ENCODE data around the gene SV2C. TPM values are rescaled to one million over a fixed set of nuclear protein-coding genes. Genes with fewer than 3 reads are reported as not detected.

The SV2C gene
- total RNA-seq, 2 donors from 2014 or later = 0.04 to 0.15 TPM

- Histone ChIP-seq H3K9me3 (no peaks in the 10 kb centered on the region), H3K27me3 (no peaks in the 10 kb centered on the region), H3K36me3 (no peaks in the 10 kb centered on the region), H3K4me1 (no peaks in the 10 kb centered on the region), H3K27ac (no peak overlapping the region), H3K4me3 (no peak overlapping the region)
- DNase-seq (ENCODE audit: low spot score) = no peak
- TF ChIP-seq CTCF (IDR thresholded peaks at IDR 0.05) = no peak
Observed at GRCh38 chr5:76269259-76269931, 186.2 kb downstream of the SV2C start.

DNA sequence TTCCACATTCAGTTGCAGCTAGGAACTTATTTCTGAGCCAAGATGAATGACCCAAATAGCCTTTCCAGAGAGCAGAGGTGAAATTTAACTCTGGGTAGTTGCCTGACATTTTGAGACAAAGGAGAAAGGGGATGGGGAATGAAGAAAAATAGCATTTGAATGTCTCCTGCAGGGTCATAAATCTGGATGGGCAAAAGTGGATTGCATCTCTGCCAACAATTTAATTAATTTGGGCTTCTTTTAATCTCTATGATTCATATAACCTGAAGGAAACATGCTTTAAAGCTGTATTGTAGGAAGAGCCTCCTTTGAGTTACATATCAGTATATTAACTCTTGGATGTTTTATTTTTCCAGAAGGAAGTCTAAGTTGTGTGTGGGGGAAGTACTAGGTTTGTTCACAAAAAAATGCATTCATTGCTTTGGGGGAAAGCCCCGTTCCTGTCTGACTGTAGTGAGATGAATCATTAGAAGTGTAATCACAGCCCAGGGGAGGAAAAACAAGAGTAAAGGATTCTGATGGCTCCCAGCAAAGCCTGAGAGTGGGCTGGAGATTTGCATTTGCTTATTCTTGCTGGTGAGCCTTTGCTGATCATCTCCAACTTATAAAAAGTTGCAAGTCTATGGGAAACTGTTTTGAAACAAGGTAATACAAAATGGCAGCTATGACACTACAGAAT, 186.9 kb downstream of the SV2C start:
- no peak for DNase-seq (ENCODE audit: low spot score)
- Histone ChIP-seq H3K27ac (no peak overlapping the region), H3K27me3 (no peaks in the 10 kb centered on the region), H3K4me1 (no peaks in the 10 kb centered on the region), H3K36me3 (no peaks in the 10 kb centered on the region), H3K9me3 (no peaks in the 10 kb centered on the region), H3K4me3 (no peak overlapping the region)
- no peak for TF ChIP-seq CTCF (IDR thresholded peaks at IDR 0.05)

DNA sequence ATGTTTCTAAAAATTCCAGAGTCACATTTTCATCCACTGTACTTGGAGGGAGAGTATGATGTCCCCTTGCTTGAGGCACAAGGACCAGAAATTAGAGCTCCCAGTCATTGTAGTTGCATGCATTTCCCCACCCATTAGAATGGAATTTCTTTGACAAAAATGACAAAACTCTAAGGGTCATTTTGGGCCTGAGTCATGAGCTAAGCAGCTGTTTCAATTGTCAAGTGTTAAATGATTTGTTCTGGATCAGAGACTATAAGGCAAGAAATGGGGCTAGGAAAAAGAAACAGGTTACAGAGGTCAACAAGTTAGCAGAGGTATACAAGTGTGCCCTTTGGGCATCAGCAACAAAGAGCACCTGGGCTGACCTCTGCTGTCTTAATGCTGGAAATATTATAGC, 188.7 kb downstream of the SV2C start:
- no peak overlapping the region for H3K4me3 ChIP-seq
- H3K27ac ChIP-seq = no peak overlapping the region
- no peak for DNase-seq (ENCODE audit: low spot score)
- no peaks in the 10 kb centered on the region for H3K9me3 ChIP-seq
- no peak for TF ChIP-seq CTCF (IDR thresholded peaks at IDR 0.05)
- H3K36me3 ChIP-seq = no peaks in the 10 kb centered on the region
- H3K27me3 ChIP-seq = no peaks in the 10 kb centered on the region
- H3K4me1 ChIP-seq = no peaks in the 10 kb centered on the region

- Histone ChIP-seq H3K4me3 (no peak overlapping the region), H3K27ac (no peak overlapping the region), H3K4me1 (no peaks in the 10 kb centered on the region), H3K27me3 (no peaks in the 10 kb centered on the region), H3K9me3 (no peaks in the 10 kb centered on the region), H3K36me3 (no peaks in the 10 kb centered on the region)
- no peak for DNase-seq (ENCODE audit: low spot score)
- no peak for TF ChIP-seq CTCF (IDR thresholded peaks at IDR 0.05)
Observed at GRCh38 chr5:76273206-76273885, 190.2 kb downstream of the SV2C start.

GRCh38 chr5:76274571-76274970, 191.4 kb downstream of the SV2C start:
- no peaks in the 10 kb centered on the region for H3K36me3 ChIP-seq
- no peak for TF ChIP-seq CTCF (IDR thresholded peaks at IDR 0.05)
- H3K9me3 ChIP-seq = no peaks in the 10 kb centered on the region
- no peak overlapping the region for H3K4me3 ChIP-seq
- no peak for DNase-seq (ENCODE audit: low spot score)
- no peaks in the 10 kb centered on the region for H3K27me3 ChIP-seq
- H3K4me1 ChIP-seq = no peaks in the 10 kb centered on the region
- H3K27ac ChIP-seq = no peak overlapping the region
